GM12873 (cell line): ENCODE measurements around the gene RNF180.

Experiments used
- TF ChIP-seq, protein P1 (sequence below): IDR thresholded peaks from 2 replicates; pipeline ENCODE4 v1.5.1; 2012; ENCODE audit warnings: low read depth, mild to moderate bottlenecking, moderate library complexity, low read length, control low read depth; ENCODE audit not compliant: insufficient read depth; ENCODE audit errors: missing control alignments

The RNF180 gene

DNA sequence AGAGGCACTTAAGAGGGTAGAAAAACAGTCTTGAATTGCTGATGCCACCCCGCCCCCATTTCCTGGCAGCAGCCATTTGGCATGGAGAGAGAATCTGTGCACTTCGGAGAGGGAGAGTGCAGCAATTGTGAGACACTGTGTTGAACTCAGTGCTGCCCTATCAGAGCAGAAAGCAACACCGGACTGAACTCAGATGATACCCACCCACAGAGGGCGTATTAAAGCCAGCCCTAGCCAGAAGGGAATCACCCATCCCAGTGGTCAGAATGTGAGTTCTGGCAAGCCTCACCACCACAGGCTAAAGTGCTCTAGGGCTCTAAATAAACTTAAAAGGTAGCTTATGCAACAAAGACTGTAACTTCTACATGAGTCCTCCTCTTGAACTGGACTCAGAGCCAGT, 251.7 kb downstream of the RNF180 start:
- TF ChIP-seq, protein P1, sequence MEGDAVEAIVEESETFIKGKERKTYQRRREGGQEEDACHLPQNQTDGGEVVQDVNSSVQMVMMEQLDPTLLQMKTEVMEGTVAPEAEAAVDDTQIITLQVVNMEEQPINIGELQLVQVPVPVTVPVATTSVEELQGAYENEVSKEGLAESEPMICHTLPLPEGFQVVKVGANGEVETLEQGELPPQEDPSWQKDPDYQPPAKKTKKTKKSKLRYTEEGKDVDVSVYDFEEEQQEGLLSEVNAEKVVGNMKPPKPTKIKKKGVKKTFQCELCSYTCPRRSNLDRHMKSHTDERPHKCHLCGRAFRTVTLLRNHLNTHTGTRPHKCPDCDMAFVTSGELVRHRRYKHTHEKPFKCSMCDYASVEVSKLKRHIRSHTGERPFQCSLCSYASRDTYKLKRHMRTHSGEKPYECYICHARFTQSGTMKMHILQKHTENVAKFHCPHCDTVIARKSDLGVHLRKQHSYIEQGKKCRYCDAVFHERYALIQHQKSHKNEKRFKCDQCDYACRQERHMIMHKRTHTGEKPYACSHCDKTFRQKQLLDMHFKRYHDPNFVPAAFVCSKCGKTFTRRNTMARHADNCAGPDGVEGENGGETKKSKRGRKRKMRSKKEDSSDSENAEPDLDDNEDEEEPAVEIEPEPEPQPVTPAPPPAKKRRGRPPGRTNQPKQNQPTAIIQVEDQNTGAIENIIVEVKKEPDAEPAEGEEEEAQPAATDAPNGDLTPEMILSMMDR = no peak

DNA sequence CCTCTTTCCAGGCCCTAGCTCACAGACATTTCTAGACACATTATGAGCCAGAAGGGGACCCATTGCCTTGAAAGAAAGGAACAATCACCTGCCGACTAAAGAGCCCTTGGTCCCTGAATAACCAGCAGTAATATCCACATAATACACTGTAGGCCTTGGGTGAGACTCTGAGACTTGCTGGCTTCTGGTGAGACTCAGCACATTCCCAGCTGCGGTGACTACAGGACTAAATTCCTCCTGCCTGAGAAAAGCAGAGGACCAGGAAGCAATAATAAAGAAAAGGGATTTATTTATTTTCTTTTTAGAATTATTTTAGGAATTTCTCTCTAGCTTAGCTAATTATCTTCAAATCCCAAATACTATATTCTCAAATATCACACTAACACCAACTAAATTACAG, 252.4 kb downstream of the RNF180 start:
- TF ChIP-seq, protein P1 = no peak
